RCC 7860 (cell line): ENCODE data around the gene CGB3.
A peak's percentile ranks its signal among the peaks of the same experiment; 100 is the strongest.

Source experiments
- DNase-seq: peaks from one replicate; pipeline ENCODE4 v3.0.0-alpha.2; 2015; ENCODE audit warnings: low spot score
- FAIRE-seq: peaks from 2 replicates; lab custom pipeline; 2012; peaks lifted over from hg19 to GRCh38; lab: Jason Lieb, UNC

Gene CGB3

GRCh38 chr19:49017666-49018351 is 6.3 kb downstream of the CGB3 start:
- DNase-seq, result no peak
- FAIRE-seq, result no peak

- no peak for DNase-seq
Measured at GRCh38 chr19:49017041-49017665, 7.0 kb downstream of the CGB3 start, which contains the start of gene LHB. LHB (minus strand) TSS chr19:49017091; CDS start chr19:49017081, 10 bp downstream.

GRCh38 chr19:49016067-49016839 is 7.9 kb downstream of the CGB3 start:
- no peak for FAIRE-seq
- no peak for DNase-seq

More at GRCh38 chr19:49017041-49017665, 7.0 kb downstream of the CGB3 start, which contains the start of gene LHB:
- no peak for FAIRE-seq

- no peak for DNase-seq
- no peak for FAIRE-seq
Measured at GRCh38 chr19:49014870-49015255, 9.3 kb downstream of the CGB3 start.

GRCh38 chr19:49014123-49014869 is 9.8 kb downstream of the CGB3 start:
- no peak for DNase-seq
- no peak for FAIRE-seq

- FAIRE-seq, result no peak
- no peak for DNase-seq
Measured at GRCh38 chr19:49011194-49011593, 12.9 kb downstream of the CGB3 start.

- no peak for FAIRE-seq
- DNase-seq, result no peak
Measured at GRCh38 chr19:49010453-49010852, 13.7 kb downstream of the CGB3 start.

- FAIRE-seq, result no peak
Measured at GRCh38 chr19:49009828-49010227, 14.3 kb downstream of the CGB3 start.

GRCh38 chr19:49006905-49007304 is 17.2 kb downstream of the CGB3 start:
- no peak for DNase-seq
- FAIRE-seq, result no peak

More at GRCh38 chr19:49009828-49010227, 14.3 kb downstream of the CGB3 start:
- no peak for DNase-seq

- DNase-seq, result no peak
- FAIRE-seq, result no peak
Measured at GRCh38 chr19:49004964-49005614, 19.0 kb downstream of the CGB3 start.

- DNase-seq (no peak), FAIRE-seq (no peak)
Measured at GRCh38 chr19:49004133-49004532, 20.0 kb downstream of the CGB3 start.

GRCh38 chr19:48999481-49000325 is 24.4 kb downstream of the CGB3 start:
- DNase-seq (peak; percentile 31), FAIRE-seq (no peak)

GRCh38 chr19:48997972-48998371 is 26.2 kb downstream of the CGB3 start:
- FAIRE-seq, result no peak
- DNase-seq, result peak; percentile 66

GRCh38 chr19:48994035-48994386 is 30.1 kb downstream of the CGB3 start:
- DNase-seq, result no peak
- FAIRE-seq, result no peak

- DNase-seq (peak; percentile 96), FAIRE-seq (peak; percentile 83)
Measured at GRCh38 chr19:48993175-48994034, 30.7 kb downstream of the CGB3 start, which contains the start of the genes GYS1 and RUVBL2. GYS1 (minus strand) TSS chr19:48993309; CDS start chr19:48993112, 197 bp downstream. RUVBL2 (plus strand) TSS chr19:48993887; CDS start chr19:48993912, 25 bp downstream.

- no peak for FAIRE-seq
- DNase-seq, result no peak
Measured at GRCh38 chr19:48992581-48993174, 31.5 kb downstream of the CGB3 start.

GRCh38 chr19:48991873-48992580 is 32.1 kb downstream of the CGB3 start:
- peak; percentile 68 for DNase-seq
- FAIRE-seq, result no peak
